Measurements from ENCODE around the gene CXCR5.

The CXCR5 gene

DNA sequence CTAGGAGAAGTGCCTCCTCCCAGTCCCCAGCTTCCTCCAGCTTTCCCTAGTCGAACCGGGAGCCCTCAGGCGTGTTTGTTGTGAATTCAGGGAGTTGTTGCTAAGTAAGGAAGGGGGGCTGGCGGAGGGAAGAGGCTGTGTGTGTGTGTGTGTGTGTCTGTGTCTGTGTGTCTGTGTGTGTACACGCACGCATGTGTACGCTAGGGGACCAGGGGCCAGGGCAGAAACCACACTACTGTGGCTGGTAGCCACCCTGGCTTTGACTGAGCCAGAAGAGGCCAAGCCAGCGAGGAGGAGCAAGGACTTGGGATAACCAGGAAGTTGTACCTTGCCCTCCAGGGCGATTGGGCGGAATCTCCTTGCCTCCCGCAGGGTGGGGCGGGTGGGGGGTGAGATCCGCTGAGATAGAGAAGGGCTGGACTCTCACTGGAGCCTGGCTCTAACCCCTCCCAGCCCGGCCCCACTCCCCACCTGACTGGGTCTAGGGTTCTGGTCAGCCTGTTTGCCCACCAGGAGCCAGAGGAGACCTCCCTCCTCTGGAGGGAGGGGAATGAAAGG, 34.5 kb downstream of the CXCR5 start:
- H3K27me3 Mint-ChIP-seq (ENCODE audit: low read depth): no peaks in the 10 kb centered on the region
- peaks cover 27% of the 10 kb centered on the region for H3K36me3 Mint-ChIP-seq (ENCODE audit: low read depth)
- peaks cover 64% of the 10 kb centered on the region for H3K4me1 Mint-ChIP-seq (ENCODE audit: low read depth)
- peak overlapping the region; percentile 74 for H3K4me3 Mint-ChIP-seq
- H3K27ac Mint-ChIP-seq: peak overlapping the region; percentile 97
- no peaks in the 10 kb centered on the region for H3K9me3 Mint-ChIP-seq

DNA sequence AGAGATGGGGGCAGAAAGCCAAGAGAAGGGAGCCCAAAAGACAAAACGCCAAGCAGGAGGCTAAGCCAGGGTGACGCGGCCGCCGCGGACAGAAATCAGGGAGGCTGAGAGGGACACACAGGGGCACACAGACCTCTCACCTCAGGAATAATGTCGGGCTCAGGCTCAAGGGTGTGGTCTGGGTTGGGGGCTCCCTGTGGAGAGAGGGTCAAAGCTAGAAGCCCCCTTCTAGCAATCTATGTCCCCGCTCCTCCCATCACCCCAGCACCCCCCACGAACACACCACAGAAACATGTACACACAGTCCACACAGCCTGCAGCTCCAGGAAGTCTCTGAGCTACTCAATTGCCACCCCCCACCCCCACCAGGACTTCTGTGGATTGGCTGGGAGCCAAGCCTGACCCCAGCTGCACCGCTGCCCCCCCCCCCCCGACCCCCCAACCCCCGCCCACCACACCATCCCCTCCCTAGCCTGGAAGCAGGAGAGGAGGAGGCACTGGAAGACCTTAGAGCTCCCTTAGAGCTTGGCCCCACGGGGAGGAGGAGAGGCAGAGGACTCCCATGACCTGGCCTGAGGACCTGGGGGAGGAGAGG, 35.1 kb downstream of the CXCR5 start:
- H3K9me3 Mint-ChIP-seq: no peaks in the 10 kb centered on the region
- peaks cover 27% of the 10 kb centered on the region for H3K36me3 Mint-ChIP-seq (ENCODE audit: low read depth)
- peaks cover 66% of the 10 kb centered on the region for H3K4me1 Mint-ChIP-seq (ENCODE audit: low read depth)
- H3K27ac Mint-ChIP-seq: peak overlapping the region; percentile 85
- no peaks in the 10 kb centered on the region for H3K27me3 Mint-ChIP-seq (ENCODE audit: low read depth)
- H3K4me3 Mint-ChIP-seq: peak overlapping the region; percentile 76

DNA sequence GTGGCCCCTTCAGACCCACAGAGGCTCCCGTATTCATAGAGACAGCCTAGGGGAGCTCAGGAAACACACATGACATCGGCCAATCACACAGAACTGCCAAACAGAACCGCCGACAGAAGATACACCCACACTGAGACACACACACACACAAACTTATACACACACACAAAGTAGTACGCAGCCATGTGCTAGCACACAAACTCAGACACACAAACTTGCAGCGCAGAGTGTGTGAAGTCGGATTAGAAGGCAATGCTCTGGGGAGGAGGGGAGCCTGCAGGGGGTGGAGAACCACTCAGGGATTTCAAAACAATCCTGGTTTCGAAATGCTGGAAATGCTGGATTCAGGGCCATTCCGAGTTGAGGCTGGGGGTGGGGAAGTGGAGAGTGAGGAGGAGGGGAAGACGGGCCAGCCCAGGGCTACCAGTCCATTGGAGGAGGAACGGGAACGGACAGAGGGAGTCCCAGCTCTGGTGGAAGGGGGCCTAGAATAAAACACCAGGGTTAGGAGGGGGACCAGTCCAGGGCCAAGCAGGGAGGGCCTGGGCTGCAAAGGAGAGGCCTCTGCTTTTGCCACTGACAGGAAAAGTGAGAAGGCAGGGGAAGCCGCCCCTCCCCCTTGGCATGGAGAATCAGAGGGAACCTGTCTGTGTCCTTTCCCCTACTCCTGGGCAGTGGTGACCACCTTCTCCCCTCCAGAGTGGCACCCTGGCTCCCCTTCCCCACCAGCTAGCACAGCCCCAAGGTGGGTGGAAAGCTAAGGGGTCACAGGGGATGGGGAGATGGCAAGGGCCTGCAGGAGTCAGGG, 37.6 kb downstream of the CXCR5 start:
- H3K9me3 Mint-ChIP-seq: no peaks in the 10 kb centered on the region
- peaks cover 55% of the 10 kb centered on the region for H3K4me1 Mint-ChIP-seq (ENCODE audit: low read depth)
- peaks cover 24% of the 10 kb centered on the region for H3K36me3 Mint-ChIP-seq (ENCODE audit: low read depth)
- peak overlapping the region; percentile 81 for H3K4me3 Mint-ChIP-seq
- peak overlapping the region; percentile 71 for H3K27ac Mint-ChIP-seq
- no peaks in the 10 kb centered on the region for H3K27me3 Mint-ChIP-seq (ENCODE audit: low read depth)

DNA sequence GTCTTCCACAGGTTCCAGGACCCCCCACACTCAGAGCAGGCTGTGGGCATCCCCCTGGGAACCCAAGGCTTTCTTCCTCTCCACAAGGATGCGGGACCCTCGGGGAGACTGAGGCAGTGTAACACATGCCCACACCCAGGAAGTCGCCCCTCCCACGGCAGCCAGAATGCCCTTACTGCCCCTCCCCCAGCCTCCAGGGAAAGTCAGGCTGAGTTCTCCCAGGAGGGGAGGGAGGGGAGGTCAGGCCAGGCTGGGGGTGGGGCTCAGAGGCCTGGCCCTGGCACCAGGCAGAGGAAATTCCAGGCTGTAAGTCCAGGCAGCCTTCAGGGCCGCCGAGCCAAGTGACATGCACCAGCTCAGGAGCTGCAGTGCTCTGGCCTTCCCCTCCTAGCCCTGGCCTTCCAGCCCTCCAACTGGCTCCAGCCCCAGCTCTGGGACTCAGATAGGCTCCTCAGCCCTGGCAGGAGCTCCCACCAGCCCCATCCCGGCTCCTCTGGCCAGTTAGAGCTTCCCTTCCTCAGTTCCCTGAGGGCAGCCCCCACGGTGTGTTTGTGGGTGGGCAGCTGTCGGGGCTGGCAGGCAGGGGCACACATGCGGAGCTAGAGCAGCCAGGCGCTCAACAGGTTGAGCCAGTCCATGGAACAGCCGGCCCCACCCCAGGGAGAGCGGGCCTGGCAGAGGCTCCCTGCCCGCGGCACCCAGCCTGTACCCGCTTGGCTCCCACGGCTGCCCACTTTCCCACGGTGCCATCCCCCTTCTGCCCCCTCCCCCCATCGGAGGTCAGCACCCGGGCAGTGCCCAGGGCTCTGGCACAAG, 38.4 kb downstream of the CXCR5 start:
- Mint-ChIP-seq H3K36me3 (ENCODE audit: low read depth) (peaks cover 22% of the 10 kb centered on the region), H3K9me3 (no peaks in the 10 kb centered on the region), H3K4me3 (peak overlapping the region; percentile 95), H3K27ac (no peak overlapping the region), H3K27me3 (ENCODE audit: low read depth) (no peaks in the 10 kb centered on the region), H3K4me1 (ENCODE audit: low read depth) (peaks cover 58% of the 10 kb centered on the region)

DNA sequence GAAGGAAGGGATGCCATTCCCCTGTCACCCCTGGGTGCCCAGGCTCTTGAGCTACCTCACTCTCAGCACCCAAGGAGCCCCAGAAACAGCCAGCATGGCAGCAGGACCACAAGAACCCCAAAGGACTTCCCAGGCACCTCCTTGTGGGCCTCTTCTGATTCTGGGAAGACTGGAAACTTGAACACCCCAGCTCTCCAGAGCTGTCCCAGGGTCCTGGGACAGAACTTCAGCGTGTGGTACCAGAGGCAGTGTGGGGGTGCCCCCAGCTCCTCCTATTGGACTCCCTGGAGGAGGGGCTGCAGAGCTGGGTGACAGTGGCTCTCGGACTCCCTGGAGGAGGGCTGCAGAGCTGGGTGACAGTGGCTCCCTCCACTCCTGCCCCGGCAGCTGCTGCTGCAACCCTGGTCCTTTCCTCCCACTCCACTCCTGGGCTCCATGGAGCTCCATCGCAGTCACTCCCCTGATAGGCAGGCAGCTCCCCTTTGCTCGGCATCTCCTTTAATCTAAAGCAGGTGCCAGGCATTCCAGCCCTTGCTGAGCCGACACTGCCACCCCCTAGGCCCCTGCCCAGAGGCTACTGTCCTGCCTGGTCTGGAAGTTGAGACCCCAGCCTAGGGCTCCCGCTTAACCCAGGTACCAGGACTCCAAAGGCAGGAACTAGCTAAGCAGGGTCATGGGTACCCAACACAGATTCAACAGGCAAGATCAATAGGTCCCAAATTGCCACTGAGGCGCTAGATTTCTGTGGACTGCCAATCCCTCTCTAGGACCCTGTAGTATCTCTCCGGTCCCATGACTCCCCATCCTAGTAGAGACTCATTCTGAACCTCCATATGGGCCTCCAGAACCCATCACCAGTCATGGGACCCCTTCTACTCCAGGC, 39.3 kb downstream of the CXCR5 start:
- H3K4me1 Mint-ChIP-seq (ENCODE audit: low read depth): peaks cover 58% of the 10 kb centered on the region
- H3K27ac Mint-ChIP-seq: peak overlapping the region; percentile 84
- H3K9me3 Mint-ChIP-seq: no peaks in the 10 kb centered on the region
- H3K27me3 Mint-ChIP-seq (ENCODE audit: low read depth): no peaks in the 10 kb centered on the region
- peaks cover 17% of the 10 kb centered on the region for H3K36me3 Mint-ChIP-seq (ENCODE audit: low read depth)
- H3K4me3 Mint-ChIP-seq: peak overlapping the region; percentile 95

DNA sequence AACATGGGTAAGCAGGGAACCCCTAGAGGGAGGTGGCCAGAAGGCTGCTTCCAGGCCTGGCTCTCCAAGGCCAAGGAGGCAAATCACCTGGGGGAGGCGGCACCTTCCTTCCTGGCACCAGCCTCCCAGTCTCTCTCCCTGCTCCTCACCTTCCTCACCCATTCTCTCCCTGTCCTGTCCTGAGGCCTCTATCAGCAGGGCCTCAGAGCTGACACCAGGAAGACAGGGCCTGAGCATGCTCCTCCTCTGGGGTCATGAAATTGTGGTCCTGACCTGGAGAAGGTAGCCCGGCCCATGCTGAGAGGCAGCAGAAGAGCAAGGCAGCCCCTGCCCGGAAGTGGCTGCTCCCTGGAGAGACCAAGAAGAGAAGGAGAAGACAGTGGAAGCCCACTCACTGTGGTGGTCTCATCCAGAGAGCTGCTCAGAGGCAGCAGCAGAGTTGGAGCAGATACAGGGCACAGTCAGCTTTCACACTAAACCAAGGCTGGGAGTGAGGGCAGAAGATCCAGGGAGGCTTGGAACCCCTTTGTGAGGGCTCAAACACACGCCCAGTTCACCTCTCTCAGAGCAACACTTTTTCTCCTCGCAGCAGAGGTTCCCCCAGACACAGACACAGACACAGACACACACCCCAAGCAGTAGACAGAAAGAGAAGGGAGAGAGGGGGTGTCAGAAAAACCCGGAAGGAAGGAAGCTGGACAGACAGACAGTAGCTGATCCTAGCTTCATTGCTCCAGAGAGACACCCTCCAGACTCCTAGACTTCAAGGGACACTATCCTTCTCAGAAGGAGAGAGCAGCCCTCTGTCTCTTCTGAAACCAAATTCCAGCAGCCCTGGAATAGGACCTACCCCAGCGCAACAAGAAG, 40.3 kb downstream of the CXCR5 start:
- Mint-ChIP-seq H3K27me3 (ENCODE audit: low read depth) (no peaks in the 10 kb centered on the region), H3K9me3 (no peaks in the 10 kb centered on the region), H3K4me3 (peak overlapping the region; percentile 95), H3K4me1 (ENCODE audit: low read depth) (peaks cover 56% of the 10 kb centered on the region), H3K36me3 (ENCODE audit: low read depth) (peaks cover 17% of the 10 kb centered on the region), H3K27ac (peak overlapping the region; percentile 84)

DNA sequence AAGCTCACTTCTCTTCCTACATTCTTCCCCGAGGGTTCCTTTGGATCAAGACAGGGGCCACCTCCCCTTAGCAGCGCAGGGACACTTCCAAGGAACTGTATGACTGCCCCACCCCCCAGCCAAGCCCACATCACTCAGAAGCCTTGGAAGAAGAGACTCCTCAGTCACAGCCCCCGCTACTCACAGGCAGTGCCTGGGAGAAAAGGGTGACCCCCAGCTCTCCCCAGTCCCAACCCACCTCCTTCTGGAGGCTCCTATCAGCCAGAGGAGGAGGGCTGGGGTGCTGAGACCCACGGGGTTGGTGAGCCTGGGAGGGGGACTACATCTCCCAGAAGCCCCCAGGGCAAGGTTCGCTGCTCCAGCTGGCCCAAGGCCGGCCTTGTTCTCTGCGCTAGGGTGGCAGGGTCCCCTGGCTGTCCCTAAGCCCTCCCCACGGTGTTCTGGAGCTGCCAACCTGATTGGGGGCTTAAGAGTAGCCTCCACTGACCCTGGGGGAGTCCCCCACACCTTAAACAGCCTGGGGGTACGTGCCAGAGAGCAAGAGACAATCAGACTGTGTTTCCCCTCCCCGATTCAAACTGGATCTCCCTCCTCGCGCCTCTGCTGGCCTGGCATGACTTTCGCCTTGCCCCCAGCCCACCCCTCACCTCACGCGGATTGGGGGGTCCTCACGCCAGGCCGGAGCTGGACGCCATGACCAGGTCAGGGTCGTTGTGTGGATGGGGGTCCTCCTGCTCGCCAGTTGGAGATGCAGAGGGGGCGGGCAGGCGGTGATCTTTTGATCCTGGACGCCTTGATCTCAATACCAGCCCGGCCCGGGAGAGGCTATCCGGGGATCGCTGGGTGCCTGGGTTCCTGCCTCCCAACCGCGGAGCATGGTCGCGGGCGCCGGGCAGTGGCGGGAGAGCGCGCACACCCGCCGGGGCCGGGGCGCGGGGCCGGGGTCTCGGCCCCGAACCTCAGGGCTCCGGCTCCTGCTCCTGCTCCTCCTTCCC, 41.2 kb downstream of the CXCR5 start:
- Mint-ChIP-seq H3K9me3 (no peaks in the 10 kb centered on the region), H3K27ac (peak overlapping the region; percentile 84), H3K36me3 (ENCODE audit: low read depth) (peaks cover 12% of the 10 kb centered on the region), H3K4me1 (ENCODE audit: low read depth) (peaks cover 49% of the 10 kb centered on the region), H3K27me3 (ENCODE audit: low read depth) (no peaks in the 10 kb centered on the region), H3K4me3 (peak overlapping the region; percentile 95)

DNA sequence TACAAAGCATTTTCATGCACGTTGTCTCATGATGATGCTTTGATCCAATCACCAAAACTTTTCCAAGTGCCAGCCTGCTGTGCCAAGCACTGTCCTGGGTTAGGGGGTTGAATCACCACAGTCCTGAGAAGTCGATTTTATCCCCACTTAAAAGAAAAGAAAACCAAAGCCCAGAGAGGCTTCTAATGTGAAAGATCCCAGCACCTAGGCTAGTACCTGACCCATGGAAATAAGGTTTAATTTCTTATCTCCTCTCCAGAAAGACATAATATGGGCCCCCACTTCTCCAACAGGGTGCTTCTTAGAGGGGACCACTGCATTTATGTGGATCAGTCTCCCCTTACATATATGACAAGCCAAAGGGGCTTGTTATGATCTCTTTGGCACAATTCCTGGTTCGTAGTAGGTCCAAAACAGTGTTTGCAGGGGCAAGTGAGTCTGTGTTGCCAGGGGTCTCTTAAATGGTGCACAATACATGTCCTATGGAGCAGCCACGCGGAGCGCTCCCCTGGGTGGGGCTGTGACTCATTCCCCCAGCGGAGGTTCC, 43.9 kb downstream of the CXCR5 start:
- H3K27me3 Mint-ChIP-seq (ENCODE audit: low read depth): peaks cover 4% of the 10 kb centered on the region
- peak overlapping the region; percentile 78 for H3K27ac Mint-ChIP-seq

DNA sequence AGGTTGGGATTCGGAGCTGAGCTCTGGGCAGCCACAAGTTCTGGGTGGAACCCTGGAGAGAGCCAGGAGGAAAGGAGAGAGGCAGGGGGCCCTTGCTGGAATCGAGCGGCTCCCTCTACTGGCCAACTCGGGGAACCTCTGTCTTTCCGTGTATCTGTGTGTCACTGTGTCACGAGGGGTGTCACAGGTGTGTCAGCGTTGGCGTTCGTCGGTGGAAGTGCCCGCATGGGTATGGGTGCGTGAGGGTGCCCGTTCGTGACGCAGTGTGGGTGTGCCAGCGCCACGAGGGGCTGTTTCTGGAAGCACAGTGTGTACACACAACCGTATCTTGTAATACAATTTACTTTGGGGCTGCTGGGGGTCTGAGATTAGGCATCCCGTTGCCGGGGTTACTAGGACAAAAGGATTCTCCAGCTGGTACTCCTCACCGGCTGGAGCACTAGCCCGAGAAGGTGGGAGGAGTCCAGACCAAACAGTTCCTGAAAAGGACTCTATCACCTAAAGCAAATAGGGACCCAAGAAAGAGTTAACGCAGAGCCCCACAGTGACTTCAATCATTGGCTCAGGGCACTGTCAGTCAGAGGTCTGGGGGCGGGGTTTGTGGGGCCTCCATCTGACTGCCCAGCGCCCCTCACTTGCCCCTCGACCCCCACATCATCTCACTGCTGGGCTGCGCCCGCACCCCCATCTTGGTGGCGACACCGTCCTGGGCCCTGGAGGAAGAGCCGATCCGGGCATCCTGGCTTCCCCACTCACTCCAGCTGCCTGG, 44.6 kb downstream of the CXCR5 start:
- Mint-ChIP-seq H3K27me3 (ENCODE audit: low read depth) (peaks cover 4% of the 10 kb centered on the region), H3K36me3 (ENCODE audit: low read depth) (peaks cover 3% of the 10 kb centered on the region), H3K4me3 (peak overlapping the region; percentile 96), H3K9me3 (no peaks in the 10 kb centered on the region), H3K27ac (peak overlapping the region; percentile 78), H3K4me1 (ENCODE audit: low read depth) (peaks cover 43% of the 10 kb centered on the region)

More for the DNA sequence above, 43.9 kb downstream of the CXCR5 start:
- peaks cover 46% of the 10 kb centered on the region for H3K4me1 Mint-ChIP-seq (ENCODE audit: low read depth)
- peaks cover 3% of the 10 kb centered on the region for H3K36me3 Mint-ChIP-seq (ENCODE audit: low read depth)
- no peaks in the 10 kb centered on the region for H3K9me3 Mint-ChIP-seq
- peak overlapping the region; percentile 96 for H3K4me3 Mint-ChIP-seq

DNA sequence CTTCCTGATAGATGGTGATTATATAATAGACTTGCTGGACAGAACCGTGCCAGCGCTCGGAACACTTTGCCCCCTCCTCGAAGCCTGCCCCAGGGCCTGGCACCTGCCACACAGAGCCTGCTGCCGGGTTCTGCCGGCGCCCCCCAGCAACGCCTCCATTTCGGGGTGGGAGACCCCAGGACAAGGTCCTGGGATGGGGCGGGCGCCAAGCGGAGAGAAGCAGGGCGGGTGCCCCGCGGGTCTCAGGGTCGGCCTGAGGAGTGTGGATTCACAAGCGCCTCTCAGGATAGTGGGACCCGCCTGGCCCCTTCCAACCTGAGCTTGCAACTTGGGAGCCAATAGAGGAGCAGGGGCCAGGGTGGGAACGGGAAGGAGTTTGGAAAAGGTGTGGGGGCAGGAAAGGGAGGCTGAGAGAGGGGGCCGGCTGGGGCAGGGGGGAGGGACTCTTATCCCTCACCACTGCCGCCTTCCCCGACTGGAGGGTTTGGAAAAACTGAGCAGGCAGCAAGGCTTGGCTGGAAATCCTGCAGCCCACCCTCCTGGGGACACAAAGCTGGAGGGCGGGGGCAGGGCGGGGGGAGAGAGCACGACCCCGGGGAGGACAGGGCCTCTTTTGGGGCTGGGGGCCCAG, 45.3 kb downstream of the CXCR5 start:
- H3K4me3 Mint-ChIP-seq: peak overlapping the region; percentile 96

DNA sequence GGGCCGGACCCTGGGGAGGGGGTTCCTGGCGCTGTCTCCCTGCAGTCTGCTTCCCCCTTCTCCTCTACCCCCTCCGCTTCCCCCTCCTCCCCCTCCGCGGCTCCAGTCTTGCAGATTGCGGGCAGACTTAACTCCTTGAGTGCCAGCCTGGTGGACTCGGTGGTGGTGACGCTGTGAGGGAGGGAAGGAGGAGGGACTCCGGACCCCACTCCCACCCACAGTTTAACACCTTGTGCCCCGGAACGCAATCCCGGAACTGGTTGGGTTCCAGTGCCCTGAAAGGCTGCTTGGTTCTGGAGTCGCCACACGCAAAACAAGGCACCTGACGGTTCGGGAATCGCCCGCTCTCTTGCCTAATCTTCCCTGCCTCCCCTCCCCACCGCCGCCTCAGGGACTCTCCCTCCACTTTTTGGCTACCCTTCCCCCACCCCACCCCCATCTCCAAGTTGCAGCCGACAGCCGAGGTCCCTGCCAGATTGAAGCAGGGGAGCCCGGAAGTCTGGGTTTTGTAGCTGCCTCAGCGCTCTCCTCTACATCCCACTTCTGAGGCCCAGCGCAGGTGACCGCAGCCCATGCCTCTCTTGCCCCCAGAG, 45.9 kb downstream of the CXCR5 start:
- H3K27me3 Mint-ChIP-seq (ENCODE audit: low read depth): peaks cover 4% of the 10 kb centered on the region
- H3K4me1 Mint-ChIP-seq (ENCODE audit: low read depth): peaks cover 32% of the 10 kb centered on the region
- H3K36me3 Mint-ChIP-seq (ENCODE audit: low read depth): no peaks in the 10 kb centered on the region
- peak overlapping the region; percentile 84 for H3K4me3 Mint-ChIP-seq
- peak overlapping the region; percentile 93 for H3K27ac Mint-ChIP-seq
- no peaks in the 10 kb centered on the region for H3K9me3 Mint-ChIP-seq

More for the DNA sequence above, 45.3 kb downstream of the CXCR5 start:
- Mint-ChIP-seq H3K36me3 (ENCODE audit: low read depth) (peaks cover 3% of the 10 kb centered on the region), H3K9me3 (no peaks in the 10 kb centered on the region), H3K4me1 (ENCODE audit: low read depth) (peaks cover 38% of the 10 kb centered on the region), H3K27ac (peak overlapping the region; percentile 78), H3K27me3 (ENCODE audit: low read depth) (peaks cover 4% of the 10 kb centered on the region)

Measured in T-helper 1 cell treated with Interleukin-12 subunit alpha and Interleukin-12 subunit beta and Interleukin-4 antibody, amounts not matched to agents 30 μg/mL and 1 μg/mL, for 36 hours (primary cell).